ENCODE measurements around the gene KCTD4. TPM values are rescaled to one million over a fixed set of nuclear protein-coding genes. Genes with fewer than 3 reads are reported as not detected.
"Not testable (repeated sequence)": the region's sequence is repeated elsewhere in the genome, so short reads cannot be mapped to it uniquely, and the experiment has no call there.

KCTD4 gene
- total RNA-seq, 1 donor from 2014 or later, result 7.8 TPM

DNA sequence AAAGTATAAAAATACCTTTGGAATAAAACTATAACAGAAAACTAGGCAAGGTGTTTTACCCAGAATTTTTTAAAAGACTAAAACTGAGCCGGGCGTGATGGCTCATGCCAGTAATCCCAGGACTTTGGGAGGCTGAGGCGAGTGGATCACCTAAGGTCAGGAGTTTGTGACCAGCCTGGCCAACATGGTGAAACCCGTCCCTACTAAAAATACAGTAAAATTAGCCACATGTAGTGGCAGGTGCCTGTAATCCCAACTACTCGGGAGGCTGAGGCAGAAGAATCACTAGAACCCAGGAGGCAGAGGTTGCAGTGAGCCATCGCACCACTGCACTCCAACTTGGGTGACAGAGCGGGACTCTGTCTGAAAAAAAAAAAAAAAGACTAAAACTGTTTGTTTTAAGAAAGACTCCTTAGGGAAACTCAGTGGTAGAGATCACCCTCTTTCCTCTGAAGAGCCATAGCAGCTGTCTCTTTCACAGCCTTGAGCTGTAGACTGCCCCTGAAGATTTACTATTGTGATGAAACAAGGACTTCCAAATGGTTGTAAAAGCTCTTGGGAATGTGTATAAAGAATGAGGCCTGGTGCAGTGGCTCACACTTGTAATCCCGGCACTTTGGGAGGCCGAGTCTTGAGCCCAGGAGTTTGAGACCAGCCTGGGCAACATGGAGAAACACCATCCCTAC is 14.7 kb upstream of the KCTD4 start:
- no peak for DNase-seq (ENCODE audit: low spot score)

- DNase-seq (ENCODE audit: low spot score), result no peak
These were observed 8.4 kb upstream of the KCTD4 start for GRCh38 chr13:45209229-45209628.

DNA sequence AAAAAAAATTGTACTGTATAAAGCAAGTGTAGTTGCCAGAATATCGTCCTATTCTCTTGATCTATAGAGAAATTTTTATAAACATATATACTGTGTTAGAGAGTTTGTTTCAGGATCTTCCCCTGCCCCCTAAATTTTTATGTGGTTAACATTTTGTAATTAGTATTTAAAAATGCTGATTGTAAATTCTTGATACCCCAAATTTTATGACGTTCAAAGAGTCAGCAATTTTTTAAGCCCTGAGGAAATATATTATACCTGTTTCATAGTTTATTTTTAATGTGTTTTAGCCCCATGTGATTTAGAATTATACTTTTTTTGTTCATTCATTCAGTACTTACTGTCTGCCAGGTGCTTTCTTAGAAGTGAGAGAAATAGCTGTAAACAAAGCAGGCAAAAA is 7.3 kb upstream of the KCTD4 start:
- no peak for DNase-seq (ENCODE audit: low spot score)

DNA sequence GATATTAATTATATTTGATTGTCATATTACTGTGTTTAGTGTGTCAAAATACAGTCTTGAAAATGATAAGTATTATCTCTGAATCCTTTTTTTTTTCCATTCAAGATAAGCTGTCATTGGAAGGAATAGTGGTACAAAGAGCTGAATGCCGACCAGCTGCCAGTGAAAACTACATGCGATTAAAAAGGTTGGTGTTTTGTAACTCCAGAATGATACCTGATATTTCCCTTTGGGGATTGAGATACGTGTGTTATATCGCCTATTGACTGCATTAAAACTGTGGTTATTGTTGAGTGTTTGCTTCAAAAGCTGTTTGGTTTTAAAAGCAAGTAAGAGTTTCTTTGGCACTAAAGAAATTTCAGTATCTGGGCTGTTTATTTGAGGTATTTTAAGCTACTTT is 6.5 kb upstream of the KCTD4 start:
- DNase-seq (ENCODE audit: low spot score), result no peak

- no peak for DNase-seq (ENCODE audit: low spot score)
These were observed 5.5 kb upstream of the KCTD4 start for GRCh38 chr13:45206340-45206739.

DNA sequence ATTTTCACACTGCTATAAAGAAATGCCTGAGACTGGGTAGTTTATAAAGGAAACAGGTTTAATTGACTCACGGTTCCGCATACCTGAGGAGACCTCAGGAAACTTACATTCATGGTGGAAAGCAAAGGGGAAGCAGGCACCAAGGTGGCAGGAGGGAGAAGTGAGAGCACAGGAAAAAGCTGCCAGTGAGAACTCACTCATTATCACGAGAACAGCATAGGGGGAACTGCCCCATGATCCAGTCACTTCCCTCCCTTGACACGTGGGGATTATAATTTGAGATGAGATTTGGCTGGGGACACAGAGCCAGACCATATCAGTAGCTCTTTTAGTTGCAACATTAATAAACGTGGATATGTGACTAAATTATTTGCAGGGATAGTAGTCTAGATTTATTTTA is 4.3 kb upstream of the KCTD4 start:
- DNase-seq (ENCODE audit: low spot score), result no peak

DNA sequence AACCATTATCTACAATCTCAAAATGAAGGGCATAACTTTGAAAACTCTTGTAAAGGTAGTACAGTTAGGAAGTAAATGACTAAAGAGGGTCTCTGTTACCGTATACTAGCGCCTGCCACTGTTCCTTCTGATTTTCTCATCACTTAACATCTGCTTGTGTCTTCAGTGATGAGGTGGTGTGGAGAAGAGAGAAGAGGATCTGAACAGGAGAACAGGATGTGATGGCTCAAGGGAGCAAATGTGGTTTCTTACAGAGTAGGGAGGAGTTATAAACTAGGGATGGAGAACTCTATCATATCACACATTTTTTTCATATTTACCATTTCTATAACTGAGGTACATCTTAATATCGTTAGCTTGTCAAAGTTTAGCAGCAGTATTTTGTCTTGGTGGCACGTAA is 1.1 kb downstream of the KCTD4 start:
- no peak for DNase-seq (ENCODE audit: low spot score)

GRCh38 chr13:45198924-45199323 is 1.9 kb downstream of the KCTD4 start:
- DNase-seq (ENCODE audit: low spot score), result no peak

DNA sequence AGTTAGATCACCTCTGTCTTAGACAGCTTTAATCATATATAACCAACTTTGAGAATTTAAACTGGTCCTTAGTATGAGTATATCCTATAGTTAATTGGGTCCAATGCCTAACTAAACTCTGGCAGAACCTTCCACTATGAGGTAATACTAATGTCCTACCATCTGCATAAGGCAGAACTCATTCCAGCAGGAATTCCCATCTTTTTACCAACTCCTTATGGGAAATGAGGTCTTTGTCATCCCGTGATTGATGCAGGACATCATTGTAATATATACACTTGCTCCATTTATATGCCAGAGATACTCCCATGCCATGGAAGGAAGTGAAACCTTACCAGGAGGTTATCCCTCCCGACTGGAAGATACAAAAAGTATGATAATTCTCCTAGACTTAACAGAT is 2.8 kb downstream of the KCTD4 start:
- no peak for DNase-seq (ENCODE audit: low spot score)

- no peak for DNase-seq (ENCODE audit: low spot score)
These were observed 4.2 kb downstream of the KCTD4 start for GRCh38 chr13:45196622-45197021.

- no peak for DNase-seq (ENCODE audit: low spot score)
These were observed 4.7 kb downstream of the KCTD4 start for GRCh38 chr13:45196096-45196495.

GRCh38 chr13:45195421-45195820 is 5.4 kb downstream of the KCTD4 start:
- no peak for DNase-seq (ENCODE audit: low spot score)

DNA sequence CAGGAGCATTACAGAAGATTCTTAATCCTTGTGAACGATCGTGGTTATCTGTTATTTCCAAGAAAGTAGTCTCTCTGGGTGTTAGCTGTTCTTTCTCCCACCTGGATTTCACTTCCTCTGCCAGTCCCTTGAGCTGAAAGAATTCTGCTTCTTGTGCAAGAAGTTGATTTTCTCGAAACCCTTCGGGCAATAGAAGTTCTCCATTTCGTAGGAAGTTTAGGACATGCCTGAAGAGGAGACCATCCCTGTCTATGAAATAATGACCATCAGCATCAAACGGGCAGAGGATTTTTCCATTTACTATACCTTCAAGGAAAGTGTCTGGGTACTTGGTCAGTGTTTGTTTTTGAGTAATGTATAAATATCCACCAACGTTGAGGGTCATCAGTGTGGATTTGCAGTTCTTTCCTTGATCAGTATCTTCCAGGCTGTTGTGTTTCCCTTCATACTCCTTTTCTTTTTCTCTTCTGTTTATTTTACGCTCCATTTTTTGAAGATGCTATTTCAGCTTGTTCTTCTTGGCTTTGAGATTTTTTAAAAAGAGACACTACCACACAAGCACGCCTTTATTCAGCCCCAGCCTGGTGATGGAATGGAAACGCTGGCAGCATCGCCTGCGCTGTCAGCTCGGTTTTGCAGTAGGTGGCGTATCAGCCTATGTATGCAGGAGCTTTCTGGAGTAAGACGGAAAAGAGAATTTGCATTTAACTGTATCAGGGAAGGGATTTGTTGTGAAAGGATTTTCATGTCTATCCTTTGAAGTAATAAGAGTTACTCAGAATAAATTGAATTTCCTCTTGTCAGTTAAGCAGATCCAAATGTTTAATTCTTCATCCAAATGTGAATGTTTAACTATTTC is 6.5 kb downstream of the KCTD4 start:
- peak; percentile 44 for DNase-seq (ENCODE audit: low spot score)

DNA sequence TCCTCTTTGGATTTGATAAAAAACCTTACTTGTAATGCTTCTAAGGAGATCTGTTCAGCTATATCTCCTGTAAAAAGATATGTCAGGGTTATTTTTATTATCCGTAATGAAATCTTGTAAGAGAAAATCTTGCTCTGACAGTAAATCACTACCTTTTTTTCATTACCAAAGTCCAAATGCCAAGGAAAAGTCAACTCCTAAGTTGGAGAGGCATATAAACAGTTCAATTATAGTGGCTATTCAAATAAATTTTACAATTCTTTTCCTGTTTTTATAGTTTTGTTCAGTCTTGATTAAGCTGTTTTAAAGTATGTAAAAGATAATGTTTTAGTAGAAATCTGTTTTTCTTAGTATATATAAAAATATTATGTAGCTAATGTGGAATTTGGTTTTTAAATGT is 9.0 kb downstream of the KCTD4 start:
- no peak for DNase-seq (ENCODE audit: low spot score)

DNA sequence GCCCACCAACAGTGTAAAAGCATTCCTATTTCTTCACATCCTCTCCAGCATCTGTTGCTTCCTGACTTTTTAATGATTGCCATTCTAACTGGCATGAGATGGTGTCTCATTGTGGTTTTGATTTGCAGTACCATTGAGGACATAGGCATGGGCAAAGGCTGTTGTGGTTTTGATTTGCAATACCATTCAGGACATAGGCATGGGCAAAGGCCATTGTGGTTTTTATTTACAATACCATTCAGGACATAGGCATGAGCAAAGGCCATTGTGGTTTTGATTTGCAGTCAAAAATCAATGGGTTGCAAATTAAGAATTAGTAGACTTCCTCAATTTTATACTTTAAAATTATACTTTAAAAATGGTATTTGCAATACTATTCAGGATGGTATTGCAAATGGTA is 11.3 kb downstream of the KCTD4 start:
- not testable (repeated sequence) for DNase-seq (ENCODE audit: low spot score)

GRCh38 chr13:45189077-45189476 is 11.8 kb downstream of the KCTD4 start:
- not testable (repeated sequence) for DNase-seq (ENCODE audit: low spot score)

- DNase-seq (ENCODE audit: low spot score), result no peak
These were observed 15.6 kb downstream of the KCTD4 start for GRCh38 chr13:45185286-45185685.

DNA sequence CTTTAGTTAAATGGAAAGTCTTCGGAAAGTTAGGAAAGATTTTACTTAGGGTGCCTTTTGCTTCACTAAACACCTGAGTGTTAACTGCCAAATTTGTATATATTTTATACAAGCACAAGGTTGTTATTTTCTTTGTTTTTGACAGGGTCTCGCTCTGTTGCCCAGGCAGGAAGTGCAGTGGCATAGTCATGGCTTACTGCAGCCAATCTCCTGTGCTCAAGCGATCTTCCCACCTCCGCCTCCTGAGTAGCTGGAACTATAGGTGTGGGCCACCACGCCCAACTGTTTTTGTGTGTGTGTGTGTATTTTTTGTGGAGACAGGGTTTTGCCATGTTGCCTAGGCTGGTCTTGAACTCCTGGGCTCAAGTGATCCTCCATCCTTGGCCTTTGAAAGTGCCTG is 16.2 kb downstream of the KCTD4 start:
- DNase-seq (ENCODE audit: low spot score), result no peak

GRCh38 chr13:45180713-45181601 is 19.9 kb downstream of the KCTD4 start:
- no peak for DNase-seq (ENCODE audit: low spot score)

- DNase-seq (ENCODE audit: low spot score), result no peak
These were observed 20.5 kb downstream of the KCTD4 start for GRCh38 chr13:45180303-45180702.

DNA sequence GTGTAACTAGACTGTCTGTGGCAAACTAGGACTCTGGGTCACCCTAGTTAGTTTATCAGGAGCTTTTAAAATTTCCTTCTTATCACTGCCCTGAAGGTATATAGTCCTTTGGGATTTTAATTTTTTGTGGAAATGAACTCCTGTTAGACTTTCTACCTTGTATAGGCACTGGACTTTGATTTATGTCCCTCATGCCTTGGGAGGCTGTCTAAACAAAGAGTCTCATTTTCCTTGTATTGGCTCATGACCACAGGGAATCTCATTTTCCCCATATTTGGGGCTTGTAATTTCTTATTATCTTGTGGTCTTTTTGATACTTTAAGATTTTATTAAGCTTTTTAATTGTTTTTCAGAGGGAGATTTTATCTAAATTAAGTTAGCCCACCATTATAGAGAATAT is 21.4 kb downstream of the KCTD4 start:
- DNase-seq (ENCODE audit: low spot score), result no peak

Measured in mucosa of gallbladder (tissue), 1 donor.